Daoy (cell line): ENCODE data around the gene HOXD12. TPM values are rescaled to one million over a fixed set of nuclear protein-coding genes. Genes with fewer than 3 reads are reported as not detected.

Source experiments
- DNase-seq: peaks from one replicate; pipeline ENCODE4 v3.0.0-alpha.2; 2015; ENCODE audit warnings: low read depth
- total RNA-seq: library from RNA; depleted of rRNA; stranded (reverse); fragments of >200 nt; shearing (Covaris generic); gene quantifications from 2 replicates; pipeline ENCODE4 v1.2.3, GENCODE V29; 2014; rRNA removed

The HOXD12 gene, protein sequence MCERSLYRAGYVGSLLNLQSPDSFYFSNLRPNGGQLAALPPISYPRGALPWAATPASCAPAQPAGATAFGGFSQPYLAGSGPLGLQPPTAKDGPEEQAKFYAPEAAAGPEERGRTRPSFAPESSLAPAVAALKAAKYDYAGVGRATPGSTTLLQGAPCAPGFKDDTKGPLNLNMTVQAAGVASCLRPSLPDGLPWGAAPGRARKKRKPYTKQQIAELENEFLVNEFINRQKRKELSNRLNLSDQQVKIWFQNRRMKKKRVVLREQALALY
- total RNA-seq = 0.46 TPM in 1 of 2 replicates, not detected in the other

DNA sequence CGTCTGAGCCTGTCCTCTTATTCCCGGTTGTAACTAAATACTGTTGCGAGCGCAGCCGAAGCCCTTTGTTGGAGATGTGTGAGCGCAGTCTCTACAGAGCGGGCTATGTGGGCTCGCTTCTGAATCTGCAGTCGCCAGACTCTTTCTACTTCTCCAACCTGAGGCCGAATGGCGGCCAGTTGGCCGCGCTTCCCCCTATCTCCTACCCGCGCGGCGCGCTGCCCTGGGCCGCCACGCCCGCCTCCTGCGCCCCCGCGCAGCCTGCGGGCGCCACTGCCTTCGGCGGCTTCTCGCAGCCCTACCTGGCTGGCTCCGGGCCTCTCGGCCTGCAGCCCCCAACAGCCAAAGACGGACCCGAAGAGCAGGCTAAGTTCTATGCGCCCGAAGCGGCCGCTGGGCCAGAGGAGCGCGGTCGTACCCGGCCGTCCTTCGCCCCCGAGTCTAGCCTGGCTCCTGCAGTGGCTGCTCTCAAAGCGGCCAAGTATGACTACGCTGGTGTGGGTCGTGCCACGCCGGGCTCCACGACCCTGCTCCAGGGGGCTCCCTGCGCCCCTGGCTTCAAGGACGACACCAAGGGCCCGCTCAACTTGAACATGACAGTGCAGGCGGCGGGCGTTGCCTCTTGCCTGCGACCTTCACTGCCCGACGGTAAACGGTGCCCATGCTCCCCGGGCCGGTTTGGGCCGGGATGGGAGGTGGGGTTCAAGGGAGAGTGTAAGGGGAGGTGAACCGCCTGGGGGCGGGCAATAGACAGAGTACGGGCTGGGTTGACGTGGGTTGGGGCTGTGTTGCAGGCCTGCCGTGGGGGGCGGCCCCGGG lies at the start of gene HOXD12:
Gene HOXD12, plus strand, starts transcription at position 68 of the 819 bp plus-strand sequence. Its CDS starts 7 bp downstream, at position 75.
- DNase-seq = no peak

DNA sequence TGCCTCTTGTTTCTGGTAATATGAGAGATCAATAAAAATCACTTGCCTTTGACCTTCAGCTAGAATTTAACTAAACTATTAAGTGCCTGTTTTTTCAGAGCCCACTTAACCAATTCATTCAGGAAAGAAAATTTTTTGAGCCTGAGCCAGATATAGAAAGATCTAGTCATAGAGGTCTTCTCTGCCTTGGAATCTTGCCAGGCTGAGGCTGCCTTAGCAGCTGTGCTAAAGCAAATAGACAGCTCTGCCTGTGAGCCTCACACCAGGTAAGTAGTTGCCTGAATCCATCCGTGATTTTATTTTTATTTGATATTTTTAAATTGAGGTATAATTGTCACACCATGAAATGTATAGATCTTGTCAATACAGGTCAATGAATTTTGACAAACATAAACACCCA lies 43.2 kb upstream of the HOXD12 start:
- DNase-seq = peak; percentile 45

- DNase-seq = no peak
Observed at GRCh38 chr2:176063958-176064357, 35.6 kb upstream of the HOXD12 start.

DNA sequence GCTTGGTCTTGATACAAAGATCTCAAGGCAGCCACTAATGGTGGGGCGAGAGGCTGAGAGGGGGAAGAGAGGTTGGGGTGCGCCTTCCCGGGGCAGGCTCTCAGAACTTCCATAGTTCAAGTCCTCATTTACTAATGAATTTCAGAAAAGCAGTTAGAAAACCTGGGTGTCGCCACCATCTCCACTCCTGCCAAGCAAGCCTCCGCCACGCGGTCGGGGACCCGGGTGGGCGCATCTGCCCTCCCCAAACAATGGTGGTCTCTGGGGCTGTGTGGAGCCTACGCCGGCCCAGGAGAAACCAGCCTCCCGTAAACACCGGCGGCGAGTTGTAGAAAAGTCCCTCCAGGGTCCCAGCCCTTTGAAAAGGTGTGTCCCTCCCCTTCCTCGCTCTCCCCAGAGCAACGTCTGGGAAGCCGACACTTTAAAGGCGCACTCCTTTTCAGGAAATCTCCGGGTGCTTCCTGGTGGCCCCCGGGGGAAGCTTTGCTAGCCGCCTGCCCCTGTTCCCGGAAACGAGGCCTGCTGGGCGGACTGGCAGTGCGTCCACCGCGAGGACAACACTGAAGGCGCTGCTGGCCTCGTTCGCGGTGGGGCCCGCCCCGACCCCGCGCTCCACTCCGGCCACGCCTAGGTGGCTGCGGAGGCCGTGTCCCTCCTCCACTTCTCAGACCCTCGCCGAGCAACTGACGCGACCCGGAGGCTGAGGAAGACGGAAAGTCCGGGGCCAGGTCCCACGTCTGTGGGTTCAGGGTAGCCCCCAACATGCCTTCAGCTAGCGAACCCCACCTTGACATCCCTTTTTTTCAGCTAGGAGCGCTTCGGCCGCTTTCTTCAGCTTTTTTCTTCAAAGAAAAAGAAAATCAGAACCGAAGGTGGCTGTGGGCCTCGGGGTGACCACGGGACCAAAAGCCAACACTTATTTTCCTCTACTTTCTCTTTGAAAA lies 32.7 kb upstream of the HOXD12 start:
- no peak for DNase-seq

- DNase-seq = no peak
Observed at GRCh38 chr2:176067589-176068418, 31.8 kb upstream of the HOXD12 start.

DNA sequence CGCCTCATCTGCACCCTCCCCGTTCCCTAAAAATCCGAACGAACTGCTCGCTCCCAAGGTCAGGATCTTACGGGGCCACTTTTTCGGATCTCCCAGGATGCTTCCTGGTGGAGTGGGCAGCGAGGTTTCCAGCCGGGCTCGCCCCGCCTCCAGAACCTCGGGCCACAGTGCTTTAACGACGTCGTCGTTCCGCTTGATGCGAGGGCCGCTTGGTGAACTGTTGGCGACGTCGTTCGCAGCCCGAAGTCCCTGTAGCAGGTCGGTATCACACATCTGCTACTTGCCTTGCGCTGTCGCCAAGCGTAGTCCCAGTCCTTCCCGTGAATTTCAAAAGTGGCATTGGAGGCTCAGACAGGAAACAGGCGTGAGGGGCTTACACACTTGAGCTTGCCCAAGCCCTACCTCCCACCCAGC lies 31.2 kb upstream of the HOXD12 start:
- no peak for DNase-seq

DNA sequence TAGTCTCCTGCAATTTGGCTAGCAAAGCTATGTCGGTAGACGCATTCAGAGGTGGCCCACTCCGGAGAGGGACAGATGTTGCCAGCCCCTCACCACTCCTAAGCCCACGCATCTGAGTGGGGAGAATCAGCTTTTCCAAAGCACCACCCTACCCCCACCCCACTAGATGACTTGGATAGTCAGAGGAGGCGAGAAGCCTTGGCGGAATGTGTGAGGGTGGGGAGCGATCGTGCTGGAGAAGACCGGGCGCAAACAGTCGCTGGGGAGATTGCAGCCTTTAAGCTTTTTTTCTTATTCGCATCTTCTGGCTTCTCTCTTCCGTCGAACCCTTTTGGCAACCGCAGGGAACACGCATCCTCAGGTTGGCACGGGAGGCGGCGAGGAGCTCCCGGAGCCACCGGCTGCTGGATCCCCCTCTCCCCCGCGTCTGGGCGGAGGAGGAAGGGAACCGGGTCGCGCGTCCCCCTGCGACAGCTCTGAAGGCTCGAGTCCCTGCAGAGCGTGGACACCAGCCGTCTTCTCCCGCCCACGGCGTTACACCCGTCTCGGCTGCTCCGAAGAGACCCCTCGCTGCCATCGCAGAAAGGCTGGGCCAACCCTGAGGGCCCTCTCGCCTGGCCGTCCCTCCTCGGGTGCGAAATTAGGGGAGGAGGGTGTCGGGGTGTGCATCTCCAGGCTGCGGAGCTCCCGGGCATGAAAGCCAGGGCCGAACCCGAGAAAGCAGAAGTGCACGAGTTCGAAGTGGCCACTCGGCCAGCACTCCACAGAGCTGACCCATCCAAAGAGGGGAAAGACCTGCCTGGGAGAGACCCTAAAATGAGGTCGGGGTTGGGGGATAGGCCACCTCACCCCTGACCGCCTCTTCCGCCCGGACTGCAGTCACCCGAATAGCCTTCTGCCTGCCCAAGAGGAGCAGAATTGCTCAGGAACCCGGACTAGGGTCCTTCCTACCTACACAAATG lies 28.0 kb upstream of the HOXD12 start:
- DNase-seq = no peak

DNA sequence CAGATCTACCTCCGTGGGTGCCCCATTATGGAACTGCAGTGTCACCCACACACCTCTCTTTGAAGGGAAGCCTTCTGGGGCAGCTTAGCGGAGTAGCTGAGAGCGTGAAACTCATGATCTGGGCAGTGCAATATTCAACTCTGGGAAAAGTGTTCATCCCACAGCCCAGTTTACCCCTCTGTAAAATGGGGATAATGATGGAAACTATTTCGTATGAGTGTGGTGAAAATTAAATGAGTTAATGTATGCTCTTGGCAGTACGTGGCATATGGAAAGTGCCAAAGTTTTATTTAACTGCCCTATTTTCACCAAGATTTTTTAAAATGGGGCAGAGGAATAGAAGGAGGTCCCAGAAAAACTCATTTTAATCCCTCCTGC lies 27.3 kb upstream of the HOXD12 start:
- DNase-seq = no peak

DNA sequence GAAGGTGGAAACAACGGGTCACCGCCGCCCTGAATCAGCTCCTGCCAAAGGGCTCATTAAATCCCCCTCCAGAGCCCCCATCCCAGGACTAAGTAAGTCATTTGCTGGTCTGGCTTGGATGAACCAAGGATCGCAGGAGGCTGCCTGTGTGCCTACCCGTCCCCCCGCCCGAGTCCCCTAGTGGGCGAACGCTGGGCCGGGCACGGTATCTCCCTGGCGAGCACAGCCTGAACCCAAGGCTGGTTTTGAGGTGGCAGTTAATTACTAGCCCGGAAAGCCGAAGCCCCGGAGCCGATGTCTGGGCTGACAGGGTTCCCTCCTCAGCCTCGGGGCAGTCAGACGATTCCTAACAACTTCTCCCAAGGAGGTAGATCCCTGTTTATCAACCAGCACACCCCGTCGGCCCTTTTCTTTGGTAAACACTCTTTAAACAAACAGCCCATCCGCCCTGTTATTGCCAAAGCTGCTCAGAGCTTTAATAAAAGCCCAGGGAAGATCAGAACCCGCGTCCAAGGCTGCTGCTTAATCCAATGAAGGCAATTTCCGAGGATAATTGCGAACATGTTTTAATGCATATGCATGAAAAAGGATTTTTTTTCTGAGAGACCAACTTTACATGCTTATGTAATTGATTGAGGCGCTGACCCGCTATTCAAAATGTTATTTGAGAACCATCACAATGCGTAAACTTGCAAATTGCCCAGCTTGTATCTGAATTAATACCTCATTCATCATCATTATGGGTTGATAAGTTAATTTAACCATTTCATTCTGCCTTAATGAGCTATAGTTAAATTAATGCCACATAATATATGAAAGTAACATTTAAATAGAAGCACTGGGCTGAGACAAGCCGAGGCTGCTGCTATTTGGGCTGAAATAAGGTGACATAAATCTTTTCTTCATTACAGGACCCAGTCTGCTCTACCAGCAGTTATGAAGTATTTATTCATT lies 26.4 kb upstream of the HOXD12 start:
- DNase-seq = no peak

GRCh38 chr2:176074919-176075425 lies 24.6 kb upstream of the HOXD12 start:
- no peak for DNase-seq

- no peak for DNase-seq
Observed at GRCh38 chr2:176075481-176075880, 24.1 kb upstream of the HOXD12 start.

GRCh38 chr2:176076063-176076462 lies 23.5 kb upstream of the HOXD12 start:
- no peak for DNase-seq

- DNase-seq = no peak
Observed at GRCh38 chr2:176076796-176077195, 22.8 kb upstream of the HOXD12 start.

DNA sequence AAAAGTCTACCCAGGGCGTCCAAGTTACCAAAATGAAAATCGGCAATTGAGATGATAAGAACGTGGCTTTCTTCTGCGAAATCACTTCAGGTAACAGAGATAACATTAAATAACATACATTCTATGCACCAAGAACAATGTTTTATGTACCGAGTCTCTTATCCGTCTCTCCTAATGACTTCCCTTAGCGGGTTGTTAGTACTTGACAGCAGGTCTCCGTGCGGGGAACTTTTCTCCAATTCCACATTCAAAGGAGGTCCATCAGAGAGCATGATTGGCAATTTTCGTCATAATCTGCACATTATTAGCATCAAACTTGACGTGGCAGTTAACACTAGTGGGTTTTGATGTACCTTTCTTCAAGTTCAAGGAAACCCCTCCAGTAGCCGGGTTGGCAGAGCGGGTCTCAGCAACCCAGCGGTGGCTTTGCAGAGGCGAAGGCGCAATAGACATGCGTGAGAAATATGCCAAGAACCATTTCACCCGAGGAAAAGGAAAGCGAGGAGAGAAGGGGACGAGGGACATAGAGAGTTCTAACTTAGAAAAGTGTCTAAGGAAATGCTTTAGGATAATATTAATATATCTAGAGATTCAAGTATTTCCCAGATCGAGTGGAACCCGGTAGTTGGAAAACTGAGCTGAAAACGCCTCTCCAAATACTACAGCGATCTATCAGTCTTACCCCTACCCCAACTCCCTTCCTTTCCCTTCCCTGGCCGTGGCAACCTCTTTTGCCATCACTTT lies 20.9 kb upstream of the HOXD12 start:
- DNase-seq = no peak

DNA sequence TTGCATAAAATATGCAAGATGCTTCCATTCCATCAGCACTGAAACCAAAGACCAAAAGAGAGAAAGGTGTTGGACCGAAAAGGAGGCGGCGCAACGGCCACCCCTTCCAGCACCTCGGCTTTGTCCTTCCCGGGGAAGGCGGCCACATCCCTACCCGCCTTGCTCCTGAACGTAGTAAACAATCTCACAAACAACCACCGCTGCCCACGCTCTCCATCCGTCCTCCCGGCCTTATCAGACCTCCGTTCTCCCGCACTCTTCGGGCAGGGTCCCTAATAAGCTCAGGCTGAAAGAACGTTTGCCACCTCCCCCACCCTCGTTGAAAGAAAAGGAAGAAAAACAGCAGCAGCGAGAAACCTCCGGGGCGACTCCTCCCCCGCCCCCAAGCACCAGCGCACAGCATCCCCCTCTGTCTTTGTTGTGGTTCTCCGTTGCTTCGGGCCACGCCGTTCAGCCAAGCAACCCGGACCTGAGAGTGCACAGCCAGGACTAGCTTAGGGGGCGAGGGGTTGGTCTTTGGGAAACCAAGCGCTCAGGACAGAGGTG lies 20.2 kb upstream of the HOXD12 start:
- peak; percentile 45 for DNase-seq

DNA sequence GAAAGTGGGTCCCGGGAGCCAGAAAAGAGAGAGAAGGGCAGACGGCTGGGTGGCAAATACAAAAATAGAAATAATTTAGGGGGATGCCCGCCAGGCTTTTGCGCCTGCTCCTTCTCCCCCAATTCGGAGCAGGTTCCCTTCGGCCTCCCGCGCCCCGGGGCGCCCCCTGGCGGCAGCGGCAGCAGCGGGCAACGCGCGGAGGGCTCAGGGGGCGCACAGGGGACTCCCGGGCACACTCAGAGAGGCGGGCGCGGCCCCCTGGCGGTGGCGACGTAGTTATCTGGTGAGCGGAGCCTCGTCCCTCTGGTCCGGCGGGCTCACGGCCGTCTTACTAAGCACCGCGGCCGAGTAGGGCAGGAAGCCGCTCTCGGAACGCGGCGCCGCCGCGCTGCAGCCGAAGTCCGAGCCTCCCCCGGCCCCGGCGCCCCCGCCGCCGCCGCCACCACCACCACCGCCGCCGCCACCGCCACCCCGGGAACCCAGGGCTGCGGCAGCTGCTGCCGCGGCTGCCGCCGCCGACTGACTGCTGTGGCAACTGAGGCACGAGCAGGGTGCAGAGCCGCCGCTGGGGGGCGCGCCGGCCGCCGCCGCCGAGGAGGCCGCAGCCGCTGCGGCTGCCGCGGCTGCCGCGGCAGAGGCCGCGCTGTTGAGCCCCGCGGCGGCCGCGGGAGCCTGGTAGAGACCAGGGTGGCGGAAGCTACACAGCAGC lies 19.6 kb upstream of the HOXD12 start:
- DNase-seq = peak; percentile 87
